ENCODE measurements around the gene TRAF3IP3.

The TRAF3IP3 gene

DNA sequence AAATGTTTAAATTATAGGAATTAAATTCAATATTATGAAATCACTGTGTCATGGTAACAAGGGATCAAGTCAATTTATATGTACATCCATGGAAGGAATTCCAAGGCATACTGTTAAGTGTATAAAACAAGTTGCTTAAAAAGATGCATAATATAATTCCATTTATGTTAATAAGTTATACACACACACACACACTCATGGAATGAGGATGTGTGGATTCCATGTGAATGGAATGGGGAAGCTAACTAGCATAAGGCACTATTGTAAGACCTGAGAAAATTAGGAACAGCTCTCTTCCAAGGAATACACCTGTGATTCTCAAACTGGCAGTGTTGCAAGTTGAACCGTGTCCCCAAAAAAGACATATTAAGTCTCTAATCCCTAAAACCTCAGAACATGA lies 17.6 kb upstream of the TRAF3IP3 start:
- DNase-seq (ENCODE audit: low read depth), result no peak

DNA sequence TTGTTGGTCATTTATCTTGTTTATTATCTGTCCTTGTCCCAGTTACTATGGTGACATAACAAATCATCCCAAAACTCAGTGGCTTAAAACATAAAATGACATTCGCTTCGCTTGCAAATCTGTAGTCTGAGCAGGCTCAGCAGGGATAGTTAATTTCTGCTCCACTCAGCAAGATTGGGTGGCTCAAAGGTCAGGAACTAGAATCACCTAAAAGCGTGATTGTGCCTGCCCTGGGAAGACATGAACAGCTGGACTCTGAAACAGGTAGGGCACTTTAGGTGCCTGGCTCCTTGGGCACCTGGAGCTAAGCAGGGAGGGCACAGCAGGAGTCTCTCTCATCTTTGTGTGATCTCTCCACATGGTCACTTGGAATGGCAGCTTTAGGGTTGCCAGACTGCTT lies 14.7 kb upstream of the TRAF3IP3 start:
- DNase-seq (ENCODE audit: low read depth), result no peak

DNA sequence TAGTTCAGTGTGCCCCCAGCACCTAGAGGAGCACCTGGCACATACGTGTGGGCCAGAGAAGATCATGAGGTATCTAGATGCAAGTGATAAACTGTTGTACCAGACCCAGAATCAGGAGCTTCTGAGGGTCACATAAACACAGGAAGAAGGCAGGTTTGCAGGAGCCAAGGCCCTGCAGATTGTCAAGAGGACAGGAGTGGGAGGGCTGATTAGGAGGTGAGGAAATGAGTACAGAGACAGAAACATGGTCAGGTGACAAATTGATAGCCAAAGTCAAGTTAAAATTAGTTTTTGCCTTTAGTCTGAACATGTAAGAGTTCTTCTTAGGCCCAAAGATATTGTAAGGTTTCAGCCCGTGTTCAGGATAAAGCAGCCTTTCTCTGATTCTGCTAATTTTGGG lies 14.0 kb upstream of the TRAF3IP3 start:
- DNase-seq (ENCODE audit: low read depth), result no peak

DNA sequence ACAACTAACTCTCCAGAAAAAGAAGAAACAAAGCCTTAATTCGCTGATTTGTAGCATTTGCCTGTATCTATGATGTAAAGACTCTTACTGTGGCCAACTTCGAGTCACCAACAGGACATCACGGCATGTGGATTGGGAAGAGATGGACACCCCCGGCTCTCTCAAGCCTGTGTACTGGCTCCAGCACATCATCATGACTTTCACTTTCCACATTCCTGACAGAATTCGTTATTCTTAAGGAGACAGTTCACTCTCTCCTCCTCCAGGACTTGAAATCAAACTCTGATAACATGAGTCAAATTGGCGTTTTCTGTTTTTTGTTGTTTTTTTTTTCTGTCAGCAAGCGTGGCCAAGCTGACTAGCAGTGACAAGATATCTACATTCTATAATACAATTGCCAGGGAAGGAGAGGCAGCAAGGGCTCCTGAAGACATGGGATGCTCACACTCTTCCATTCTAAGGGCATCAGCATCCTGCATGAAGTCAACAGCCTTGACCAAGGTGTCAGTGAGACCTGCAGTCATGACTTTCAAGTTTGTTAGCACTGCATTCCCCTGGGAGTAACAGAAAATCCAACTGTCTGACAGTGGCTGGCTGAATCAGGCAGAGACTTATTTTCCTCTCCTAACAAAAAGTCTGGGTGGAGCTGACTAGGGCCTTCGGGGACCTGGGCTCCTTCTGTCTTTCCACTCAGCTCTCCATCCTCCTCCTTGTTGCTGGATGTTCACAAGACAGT lies 13.3 kb upstream of the TRAF3IP3 start:
- no peak for DNase-seq (ENCODE audit: low read depth)

DNA sequence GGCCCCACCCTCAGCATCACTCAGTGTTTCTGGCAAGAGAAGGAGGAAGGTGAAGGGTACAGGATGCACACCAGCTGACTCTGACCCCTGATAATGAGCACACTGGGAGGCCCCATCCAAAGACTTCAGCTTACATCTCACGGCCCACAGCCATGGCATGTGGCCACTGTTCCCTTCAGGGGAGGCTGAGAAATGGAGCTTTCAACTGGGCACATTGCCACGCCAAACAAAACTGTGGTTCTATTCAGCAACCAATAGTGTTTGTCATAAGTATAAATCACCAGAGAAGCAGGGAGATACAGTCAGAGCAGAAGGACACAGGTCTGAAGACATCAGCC lies 12.7 kb upstream of the TRAF3IP3 start:
- no peak for DNase-seq (ENCODE audit: low read depth)

DNA sequence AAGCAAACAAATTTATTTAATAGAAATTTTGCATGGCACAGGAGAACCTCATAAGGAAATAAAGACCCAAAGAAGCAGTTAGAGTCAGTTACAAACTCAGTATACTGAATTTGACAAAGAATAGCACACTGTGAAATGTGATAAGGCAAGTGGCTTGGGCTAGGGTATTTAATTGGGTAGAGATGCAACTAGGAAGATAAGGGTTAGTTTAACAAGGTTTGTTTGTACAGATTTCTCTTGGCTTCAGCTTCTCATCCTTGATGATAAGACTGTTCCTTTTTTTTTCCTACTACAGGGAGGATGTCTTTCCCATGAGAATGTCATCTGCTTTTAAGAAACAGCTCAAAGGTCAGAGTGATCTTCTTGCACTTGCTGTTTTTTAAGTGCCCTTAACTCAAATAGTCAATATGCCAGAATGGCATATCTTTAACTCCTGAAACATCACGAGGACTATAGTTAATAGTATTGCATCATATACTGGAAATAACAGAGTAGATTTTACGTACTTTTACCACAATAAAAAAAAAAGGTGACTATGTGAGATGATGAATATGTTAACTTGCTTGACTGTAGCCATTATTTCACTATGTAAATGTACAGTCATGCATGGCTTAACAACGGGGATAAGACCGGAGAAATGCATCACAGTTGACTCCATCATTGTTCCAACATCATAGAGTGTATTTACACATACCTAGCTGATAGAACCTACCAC lies 9.2 kb upstream of the TRAF3IP3 start:
- no peak for DNase-seq (ENCODE audit: low read depth)

DNA sequence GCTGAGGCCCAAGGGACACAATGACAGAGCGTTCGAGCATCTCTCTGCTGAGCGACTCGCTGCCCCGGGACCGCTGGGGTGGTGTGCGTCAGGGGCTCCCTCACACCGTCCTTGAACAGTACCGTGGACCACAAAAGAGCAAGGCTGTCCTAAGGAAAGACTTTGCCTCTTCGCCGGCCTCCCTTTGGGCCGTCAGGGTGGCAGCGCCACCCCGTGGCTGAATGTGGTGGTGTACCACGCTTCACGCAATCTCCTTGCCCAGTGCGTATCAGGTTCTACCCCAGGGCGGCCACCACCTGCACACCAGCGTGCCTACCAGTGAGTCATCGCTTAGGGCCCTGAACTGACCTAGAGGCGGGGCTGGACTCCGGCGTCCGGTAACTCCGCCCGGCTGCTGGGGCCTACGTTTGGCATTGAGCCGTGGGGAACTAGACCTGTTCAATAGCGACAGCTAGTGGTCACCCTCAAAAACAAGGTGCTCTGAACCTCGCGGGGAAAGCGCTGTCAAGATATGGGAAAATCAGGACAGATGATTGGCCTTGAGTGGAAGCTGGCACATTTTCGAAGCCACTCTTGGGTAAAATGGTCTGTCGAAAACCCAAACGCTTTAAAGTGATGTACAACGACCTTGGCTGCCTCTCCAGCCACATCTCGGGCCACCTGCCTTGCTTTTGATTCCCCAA lies 8.1 kb upstream of the TRAF3IP3 start:
- DNase-seq (ENCODE audit: low read depth), result peak; percentile 68

DNA sequence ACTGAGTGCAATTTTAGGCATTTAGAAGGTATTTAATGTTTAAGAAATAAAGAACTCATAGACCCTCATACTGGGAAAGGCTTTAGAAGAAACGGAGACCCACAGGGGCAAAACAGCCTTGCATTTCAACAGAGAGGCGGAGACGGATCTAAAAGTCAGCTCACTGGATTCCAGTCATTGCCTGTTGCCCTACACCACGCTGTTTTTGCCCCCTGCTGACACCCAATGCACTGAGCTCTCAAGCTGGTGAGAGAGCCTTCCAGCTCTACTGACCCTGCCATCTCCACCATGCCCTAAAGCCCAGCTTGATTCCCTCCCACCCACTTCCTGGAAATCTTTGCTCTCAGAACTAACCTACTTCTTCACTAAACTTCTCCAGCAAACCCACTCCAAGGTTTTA lies 7.2 kb upstream of the TRAF3IP3 start:
- no peak for DNase-seq (ENCODE audit: low read depth)

DNA sequence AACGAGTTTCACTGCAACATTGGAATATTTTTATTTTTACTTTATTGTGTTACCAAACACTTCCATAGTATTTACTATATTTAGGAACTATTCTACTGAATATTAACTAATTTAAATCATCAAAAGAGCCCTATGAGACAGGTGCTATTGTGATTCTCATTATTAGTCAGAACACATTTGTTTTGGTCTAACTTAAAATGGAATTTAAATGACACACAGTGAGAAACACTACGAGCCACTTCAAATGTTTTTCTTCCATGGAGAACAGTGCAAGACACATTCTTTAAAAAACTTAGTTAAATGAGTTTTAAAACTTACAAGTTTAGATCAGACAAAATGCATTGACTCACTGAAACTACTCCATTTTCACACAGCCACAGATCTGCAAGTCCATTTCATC lies 6.6 kb upstream of the TRAF3IP3 start:
- no peak for DNase-seq (ENCODE audit: low read depth)

DNA sequence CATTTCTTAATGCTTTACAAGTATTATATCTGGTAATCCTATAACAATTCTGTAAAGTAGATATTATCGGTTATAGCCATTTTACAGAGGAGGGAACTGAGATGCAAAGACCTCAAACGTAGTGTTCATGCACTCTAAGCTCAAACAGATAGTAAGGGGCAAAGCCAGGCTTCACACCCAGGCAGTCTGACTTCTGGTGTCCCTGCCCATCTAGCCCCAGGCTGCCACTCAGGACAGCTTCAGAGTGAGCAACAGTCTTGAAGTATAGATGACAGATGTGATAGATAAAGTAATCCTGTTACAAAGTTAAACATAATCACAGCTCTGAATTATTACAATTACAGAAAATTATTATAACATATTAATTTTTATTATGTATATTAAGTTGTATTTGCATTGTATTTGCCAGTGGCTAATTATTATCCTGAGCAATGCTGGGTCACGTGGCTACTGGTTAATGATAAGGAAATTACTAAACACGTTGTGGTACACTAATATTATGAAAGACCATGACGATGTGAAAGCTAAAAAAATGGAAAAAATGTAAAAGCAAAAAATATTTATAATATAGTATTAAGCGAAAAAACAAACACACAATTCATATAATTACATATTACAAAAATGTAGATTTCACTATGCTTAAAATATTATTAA lies 6.1 kb upstream of the TRAF3IP3 start:
- DNase-seq (ENCODE audit: low read depth), result no peak

DNA sequence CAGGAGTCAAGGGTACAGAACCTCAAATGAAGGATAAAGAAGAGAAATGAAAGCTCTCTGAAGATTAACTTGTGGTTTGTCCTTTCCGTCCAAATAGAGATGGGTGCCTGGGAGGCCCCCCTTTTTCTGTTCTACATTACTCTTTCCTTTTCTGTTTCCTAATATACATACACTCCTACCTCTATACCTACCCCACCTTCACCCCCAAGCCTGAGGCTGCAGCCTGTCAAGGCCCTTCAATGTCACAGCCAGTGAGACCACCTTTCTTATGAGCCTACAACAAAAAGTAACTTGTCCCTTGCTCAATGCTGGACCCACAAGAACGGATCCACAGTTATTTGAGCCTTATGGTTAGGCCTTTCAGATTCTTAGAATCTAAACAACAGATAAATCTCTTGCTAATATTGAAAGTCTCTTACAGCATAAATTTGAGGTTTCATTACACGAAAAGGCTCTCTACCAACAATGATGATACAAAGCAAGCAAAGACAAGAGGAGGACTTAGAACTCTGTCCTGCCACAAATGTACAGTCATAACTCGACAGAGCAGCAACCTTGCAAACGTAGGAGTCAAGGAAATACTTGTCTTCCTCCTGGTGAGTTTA lies 4.1 kb upstream of the TRAF3IP3 start:
- no peak for DNase-seq (ENCODE audit: low read depth)

DNA sequence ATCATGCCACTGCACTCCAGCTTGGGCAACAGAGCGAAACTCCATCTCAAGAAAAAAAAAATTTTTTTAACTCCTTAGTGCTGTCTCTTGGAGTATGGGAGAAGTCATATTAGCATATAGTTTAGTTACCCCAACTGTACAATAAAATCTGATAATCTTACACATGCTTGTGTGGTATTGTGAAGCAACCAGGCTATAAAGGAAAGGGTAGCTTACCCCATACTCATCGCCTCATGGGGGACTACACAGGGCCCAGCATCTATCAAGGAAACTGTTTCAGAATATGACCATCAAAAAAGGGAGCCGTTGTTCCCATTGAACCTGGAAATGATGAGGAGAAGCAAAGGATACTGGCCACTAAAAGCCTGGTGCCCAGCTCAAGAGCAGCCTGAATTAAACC lies 3.0 kb upstream of the TRAF3IP3 start:
- no peak for DNase-seq (ENCODE audit: low read depth)

DNA sequence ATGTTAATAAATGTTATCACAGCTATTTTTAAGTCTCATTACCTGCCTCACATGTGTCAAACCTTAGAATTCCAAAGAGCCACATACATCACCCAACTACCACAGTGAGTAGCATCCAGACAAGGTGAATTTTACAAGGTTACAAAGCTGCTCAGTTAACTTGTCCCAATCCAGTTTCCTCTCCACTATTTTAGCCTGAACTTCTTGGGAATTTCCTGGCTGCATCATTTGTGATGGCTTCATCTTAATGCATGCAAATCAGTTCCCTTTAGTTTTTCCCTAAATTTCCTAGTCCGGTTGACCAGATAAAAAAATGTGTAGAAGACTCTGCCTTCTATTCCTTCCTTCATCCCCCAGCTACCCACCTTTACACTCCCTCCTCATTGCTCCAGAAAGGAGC lies 597 bp upstream of the TRAF3IP3 start:
- DNase-seq (ENCODE audit: low read depth), result no peak

DNA sequence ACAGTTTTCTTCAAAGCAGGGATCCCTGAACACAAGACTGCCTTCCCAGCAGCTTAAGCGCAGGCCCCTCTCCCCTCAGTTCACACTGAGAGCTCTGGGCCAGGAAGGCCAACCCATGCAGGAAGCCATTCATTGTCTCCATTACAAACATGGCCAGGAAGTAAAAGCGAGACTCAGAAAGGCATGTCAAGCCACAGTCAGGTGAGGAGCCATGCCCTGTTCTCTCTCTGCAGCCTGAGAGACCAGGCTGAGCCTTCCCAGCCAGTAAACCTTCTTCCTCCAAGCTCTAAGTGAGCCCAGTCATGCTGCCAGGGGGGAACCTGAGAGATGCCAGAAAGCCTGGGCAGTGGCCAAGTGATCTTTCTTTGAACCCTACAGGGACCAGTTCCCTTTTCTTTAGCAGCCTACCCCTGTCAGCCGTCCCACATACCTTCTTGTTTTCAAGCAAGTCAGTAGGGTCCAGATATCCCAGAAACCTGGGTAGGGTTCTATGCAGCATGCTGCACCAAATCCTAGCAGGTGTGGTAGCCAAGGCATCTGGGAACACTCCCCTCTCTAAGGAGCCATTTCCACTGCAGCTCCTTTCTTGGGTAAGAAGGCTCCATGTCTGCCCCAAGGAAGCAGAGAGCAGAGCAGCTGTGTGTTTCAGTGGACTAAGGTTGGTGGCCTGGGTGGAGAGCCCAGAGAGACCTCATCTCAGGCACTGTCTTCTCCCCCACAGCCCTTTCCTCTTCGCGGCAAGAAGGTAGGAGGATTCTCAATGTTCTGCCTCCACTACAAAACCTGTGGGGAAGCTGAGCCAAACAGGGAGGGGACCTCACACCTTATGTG lies 977 bp downstream of the TRAF3IP3 start:
- no peak for DNase-seq (ENCODE audit: low read depth)

DNA sequence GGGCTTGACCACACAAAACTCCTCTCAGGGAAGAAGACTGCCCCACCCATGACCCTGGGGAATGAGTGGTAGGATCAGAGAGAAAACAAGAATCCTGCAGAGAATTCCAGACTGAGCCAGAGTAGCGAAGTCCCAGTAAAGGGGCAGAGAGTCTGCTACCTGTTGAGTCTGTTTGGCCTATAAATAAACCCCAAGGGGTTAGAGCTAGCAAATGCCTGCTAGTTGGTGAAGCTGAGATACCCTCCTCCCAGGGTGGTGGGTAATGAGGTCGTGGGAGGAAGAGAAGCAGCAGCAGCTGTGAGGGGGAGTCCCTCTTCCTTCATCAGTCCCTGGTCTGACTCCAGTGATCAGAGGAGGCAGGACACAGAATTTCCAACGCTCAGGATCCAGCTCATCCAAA lies 2.5 kb downstream of the TRAF3IP3 start:
- no peak for DNase-seq (ENCODE audit: low read depth)

DNA sequence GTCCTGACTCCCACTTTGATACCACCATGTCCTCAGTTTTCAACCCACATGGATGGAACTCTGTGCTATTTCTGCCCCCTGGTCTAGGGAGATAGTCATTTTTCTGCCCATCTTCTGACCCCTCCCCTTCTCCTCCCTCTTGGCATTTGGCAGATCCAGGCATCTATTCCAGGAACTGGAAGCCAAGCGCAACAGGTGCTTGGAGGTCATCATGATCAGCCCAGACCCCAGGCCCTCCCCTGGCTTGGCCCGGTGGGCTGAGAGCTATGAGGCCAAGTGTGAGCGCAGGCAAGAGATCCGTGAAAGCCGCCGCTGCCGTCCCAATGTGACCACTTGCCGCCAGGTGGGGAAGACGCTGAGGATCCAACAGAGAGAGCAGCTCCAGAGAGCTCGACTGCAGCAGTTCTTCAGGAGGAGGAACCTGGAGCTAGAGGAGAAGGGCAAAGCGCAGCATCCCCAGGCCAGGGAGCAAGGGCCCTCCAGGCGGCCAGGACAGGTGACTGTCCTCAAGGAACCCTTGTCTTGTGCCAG lies 4.0 kb downstream of the TRAF3IP3 start:
- no peak for DNase-seq (ENCODE audit: low read depth)

DNA sequence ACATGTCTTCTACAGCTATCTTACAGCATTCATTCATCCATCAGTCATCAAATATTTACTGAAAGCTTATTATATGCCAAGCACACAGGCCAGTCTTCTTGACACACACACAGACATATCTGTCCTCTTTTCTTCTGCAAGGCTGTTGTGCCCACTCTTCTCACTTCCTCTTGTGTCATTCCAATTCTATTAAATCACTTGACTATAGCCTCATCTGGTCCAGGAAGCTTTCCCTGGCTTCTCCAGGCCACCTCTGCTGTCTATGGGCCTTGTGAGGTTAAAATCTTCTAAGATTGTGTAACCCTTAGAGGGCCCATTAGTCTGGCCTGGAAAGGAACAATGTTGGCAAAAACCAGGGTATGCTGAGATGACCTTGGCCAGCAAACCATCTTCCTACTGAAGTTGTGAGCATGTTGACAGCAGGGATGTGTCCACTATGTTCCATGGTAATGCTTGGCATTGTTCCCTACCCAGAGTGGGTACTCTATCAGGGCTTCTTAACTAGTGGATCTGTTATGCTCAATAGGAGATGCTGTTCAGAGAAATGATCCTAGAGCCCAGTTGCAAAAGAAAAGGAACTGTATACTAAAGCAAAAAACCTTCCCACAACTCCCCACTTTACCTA lies 5.3 kb downstream of the TRAF3IP3 start:
- DNase-seq (ENCODE audit: low read depth), result no peak

DNA sequence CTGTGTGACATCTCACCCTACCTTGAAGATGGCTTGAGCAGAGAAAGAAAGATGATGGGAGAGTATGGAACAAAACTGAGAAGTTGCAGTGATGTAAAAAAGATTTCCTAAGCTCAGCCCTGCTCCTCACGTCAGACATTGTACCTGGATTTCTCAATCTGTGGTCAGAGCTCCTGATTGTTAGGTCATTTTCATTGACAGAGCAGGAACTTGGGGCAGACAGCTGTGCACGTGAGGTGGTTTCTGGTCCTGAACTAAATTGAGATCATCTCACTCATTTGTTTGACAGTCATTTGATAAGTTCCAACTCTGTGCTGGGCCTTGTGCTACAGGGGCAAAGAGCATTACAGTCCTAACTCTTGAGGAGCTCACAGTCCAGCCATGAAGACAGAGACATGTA lies 10.2 kb downstream of the TRAF3IP3 start:
- no peak for DNase-seq (ENCODE audit: low read depth)

DNA sequence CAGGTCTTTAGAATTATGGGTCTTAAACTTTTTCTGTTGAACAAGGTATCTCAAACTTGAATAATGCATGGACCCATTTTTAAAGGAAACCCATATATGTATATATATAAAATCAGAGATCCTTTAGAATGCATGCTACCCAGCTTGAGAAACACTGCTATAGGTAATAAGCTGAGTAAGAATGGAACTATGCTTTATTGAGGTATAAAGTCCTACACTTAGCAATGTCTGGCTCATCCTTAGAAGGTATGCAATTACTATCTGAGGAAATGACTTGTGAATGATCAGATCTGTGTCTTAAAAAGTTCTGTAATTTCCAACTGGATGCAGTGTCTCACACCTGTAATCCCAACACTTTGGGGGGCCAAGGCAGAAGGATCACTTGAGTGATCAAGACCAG lies 11.2 kb downstream of the TRAF3IP3 start:
- DNase-seq (ENCODE audit: low read depth), result no peak

DNA sequence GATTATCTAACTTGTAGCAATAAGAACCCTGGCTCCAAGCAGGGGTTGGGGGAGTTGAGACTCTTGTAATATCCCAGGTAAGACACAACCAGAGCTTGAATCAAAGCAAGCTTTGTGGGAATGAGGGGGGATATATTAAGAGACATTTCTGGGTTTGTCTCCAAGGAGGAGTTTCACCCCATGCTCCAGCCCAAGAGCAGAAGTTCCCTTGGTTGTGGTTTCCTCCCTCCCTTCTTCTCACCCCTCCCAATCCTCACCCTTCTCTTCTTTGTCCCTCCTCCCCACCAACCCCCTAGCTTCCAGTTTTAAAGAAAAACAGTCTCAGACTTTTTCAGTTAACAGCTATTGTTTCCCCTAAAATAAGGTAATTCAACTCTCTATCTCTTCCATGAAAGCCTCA lies 11.9 kb downstream of the TRAF3IP3 start:
- no peak for DNase-seq (ENCODE audit: low read depth)

DNA sequence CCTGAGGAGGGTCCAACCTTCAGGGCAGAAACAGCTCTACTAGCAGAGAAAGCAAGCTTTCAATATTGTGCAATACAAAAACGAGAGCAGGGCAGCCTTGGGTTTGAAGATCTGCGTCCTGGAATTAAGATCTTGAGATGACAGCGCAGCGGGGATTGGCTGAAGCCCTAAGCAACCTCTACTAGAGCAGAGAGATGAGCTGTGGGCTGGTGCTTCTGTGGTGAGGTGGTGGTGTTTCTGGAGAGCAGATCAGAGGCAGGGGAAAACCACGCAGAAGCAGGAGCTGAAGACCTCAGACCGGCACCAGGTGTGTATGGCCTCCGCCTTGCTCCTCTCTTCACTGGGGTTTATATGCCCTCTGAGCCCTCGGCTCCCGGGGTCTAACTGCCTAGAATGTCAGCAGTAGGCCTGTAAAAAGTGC lies 12.5 kb downstream of the TRAF3IP3 start:
- no peak for DNase-seq (ENCODE audit: low read depth)
